Measurements from ENCODE around the gene MMP7.

- TF ChIP-seq REST (IDR thresholded peaks at IDR 0.05) (no peak), MAX (IDR thresholded peaks at IDR 0.05) (no peak), EGR1 (IDR thresholded peaks at IDR 0.05; ENCODE audit: low read depth in 2 of 2) (no peak), CTCF (IDR thresholded peaks at IDR 0.05; ENCODE audit: low read depth, low read length, missing input control) (no peak), TAF1 (conservative IDR thresholded peaks at IDR 0.05) (no peak), YY1 (IDR thresholded peaks at IDR 0.05) (no peak), ATF3 (IDR thresholded peaks at IDR 0.05) (no peak), RAD21 (IDR thresholded peaks at IDR 0.05) (no peak), SP1 (IDR thresholded peaks at IDR 0.05) (no peak)
Observed at GRCh38 chr11:102566112-102566511, 35.6 kb upstream of the MMP7 start.
